Measurements from ENCODE around the gene TAPBP. TPM values are rescaled to one million over a fixed set of nuclear protein-coding genes. Genes with fewer than 3 reads are reported as not detected.
A peak's percentile ranks its signal among the peaks of the same experiment; 100 is the strongest.

TAPBP gene
- total and polyA plus RNA-seq, 9 of the 15 experiments (the other 6 are each of a cell fraction or from before 2014, with no cell fraction given): 5.6 to 74.0 (median 22.3) TPM

GRCh38 chr6:33290459-33290858 lies 23.4 kb downstream of the TAPBP start:
- H3K9me3 ChIP-seq (replicated peaks; ENCODE audit: control insufficient read depth, insufficient read depth, low read depth, low read length): no peaks in the 10 kb centered on the region
- no peaks in the 10 kb centered on the region for H3K27me3 ChIP-seq (ENCODE audit: control insufficient read depth in 2 of 2, insufficient read depth in 2 of 2, low read length in 2 of 2)
- BruUV-seq (replicated peaks): no TSS peak
- ATAC-seq: peak; percentile 2; the same call in 1 of the 3 replicates
- peak overlapping the region; percentile 76 for H3K4me3 ChIP-seq
- peak overlapping the region; percentile 91 to 94 for H3K9ac ChIP-seq (ENCODE audit: insufficient read depth in 1 of 2, low read depth in 2 of 2, low read length in 2 of 2)
- H3K36me3 ChIP-seq (ENCODE audit: control insufficient read depth, insufficient read depth, low read length): peaks cover 72% of the 10 kb centered on the region
- no peak for TF ChIP-seq ZC3H8 (IDR thresholded peaks at IDR 0.05)
- TF ChIP-seq SUPT5H (IDR thresholded peaks at IDR 0.05): peak; percentile 59; the same call in 1 of the 2 replicates
- TF ChIP-seq RNF219 (CRISPR knock-in tag; IDR thresholded peaks at IDR 0.05): 0 out of 2 replicates have a peak, but pooled peaks have one; percentile 40
- 0 out of 2 replicates have a peak, but pooled peaks have one; percentile 26 for TF ChIP-seq THRB (CRISPR knock-in tag; conservative IDR thresholded peaks at IDR 0.05)
- peak; percentile 5; the same call in 1 of the 2 replicates for TF ChIP-seq RBFOX2 (IDR thresholded peaks at IDR 0.05; ENCODE audit: low read depth, low read length)
- peak; percentile 54 for TF ChIP-seq POLR2A (conservative IDR thresholded peaks at IDR 0.05)
- TF ChIP-seq SAFB2 (IDR thresholded peaks at IDR 0.05; ENCODE audit: borderline replicate concordance, low read depth, low read length, severe bottlenecking): no peak
- TF ChIP-seq POLR2G (IDR thresholded peaks at IDR 0.05; ENCODE audit: low read depth, low read length): peak; percentile 43; the same call in 1 of the 2 replicates
- TF ChIP-seq POLR2B (IDR thresholded peaks at IDR 0.05; ENCODE audit: low read depth, partially characterized antibody): peak; percentile 37
- H3K9me1 ChIP-seq (ENCODE audit: control insufficient read depth, insufficient read depth, low read length): peaks cover 3% of the 10 kb centered on the region
- no peak overlapping the region for H2AFZ ChIP-seq (ENCODE audit: low read depth, low read length)
- peaks cover 45% of the 10 kb centered on the region for H3K79me2 ChIP-seq (ENCODE audit: control insufficient read depth, insufficient read depth, low read length)
- CTCF ChIA-PET (ENCODE audit: low intra/inter-chr PET ratio): no interaction called here
- POLR2A ChIA-PET: interaction anchor here (0.9 to 7.1 kb wide), 4 partner anchors 8 to 18 kb away, joined by 3 to 90 read pairs (median 14); partner anchors contain the start of genes B3GALT4, RGL2, RPS18 and VPS52
- WGBS (ENCODE audit: insufficient coverage, low coverage, missing lambda C conversion rate): 57% methylated on average over 7 of the region's 7 CpGs
- FAIRE-seq: no peak
- no peak overlapping the region; the same call in 1 of the 3 replicates for H3K27ac ChIP-seq (ENCODE audit: extremely low read depth, low read depth, low read length)
- H3K4me1 ChIP-seq (replicated peaks in 1 of 2; ENCODE audit: control insufficient read depth in 2 of 2, insufficient read depth in 2 of 2, low read length in 2 of 2): peaks cover 13 to 24% of the 10 kb centered on the region in 2 experiments; a peak in 4 of 5 replicates
- intact Hi-C loops (cut with micrococcal nuclease): no loop called here
- H4K20me1 ChIP-seq (replicated peaks; ENCODE audit: control insufficient read depth, insufficient read depth, low read length): no peaks in the 10 kb centered on the region
- in situ Hi-C loops (cut with MboI): no loop called here
- peak overlapping the region; percentile 98 for H3K4me2 ChIP-seq (ENCODE audit: insufficient read depth, low read length)
- DNase-seq (ENCODE audit: extremely low read depth in 1 of 4, low spot score in 3 of 4): no peak

All from K562 (cell line).